Loucy (cell line): Measurements from ENCODE around the gene GYG1.

Experiments
- H2AFZ ChIP-seq: fragments of 200-600 bp; sonication (generic); 2 replicates; pipeline ENCODE4 v1.6.0; 2016; ENCODE audit warnings: antibody characterized with exemption, mild to moderate bottlenecking, low read length, moderate library complexity
- H3F3A ChIP-seq: fragments of 200-600 bp; 2 replicates; pipeline ENCODE4 v1.6.0; 2016; ENCODE audit warnings: antibody characterized with exemption, low read depth, mild to moderate bottlenecking
- H3K27me3 ChIP-seq: fragments of 200-600 bp; sonication (generic); 2 replicates; pipeline ENCODE4 v1.6.1; 2014; ENCODE audit warnings: low read length, mild to moderate bottlenecking; ENCODE audit not compliant: insufficient read depth, poor library complexity, severe bottlenecking
- H3K36me3 ChIP-seq: fragments of 200-600 bp; sonication (generic); 2 replicates; pipeline ENCODE4 v1.6.1; 2016; ENCODE audit warnings: low read length; ENCODE audit not compliant: insufficient read depth
- H3K4me1 ChIP-seq: fragments of 200-600 bp; sonication (generic); 2 replicates; pipeline ENCODE4 v1.5.1; 2014; ENCODE audit warnings: low read length, mild to moderate bottlenecking; ENCODE audit not compliant: insufficient read depth, poor library complexity, severe bottlenecking
- H3K4me2 ChIP-seq: fragments of 200-600 bp; sonication (generic); 2 replicates; pipeline ENCODE4 v1.6.0; 2014; ENCODE audit warnings: antibody characterized with exemption, low read length, low read depth, mild to moderate bottlenecking; ENCODE audit not compliant: poor library complexity, severe bottlenecking
- H3K4me3 ChIP-seq: fragments of 200-600 bp; sonication (generic); 2 replicates; pipeline ENCODE4 v1.5.1; 2014; ENCODE audit warnings: low read length, mild to moderate bottlenecking, mixed read lengths; ENCODE audit not compliant: poor library complexity, severe bottlenecking
- H3K79me2 ChIP-seq: fragments of 200-600 bp; sonication (generic); 2 replicates; pipeline ENCODE4 v1.6.1; 2014; ENCODE audit warnings: low read length; ENCODE audit not compliant: insufficient read depth
- H3K9ac ChIP-seq: fragments of 200-600 bp; sonication (generic); 2 replicates; pipeline ENCODE4 v1.6.0; 2014; ENCODE audit warnings: mild to moderate bottlenecking, low read depth, low read length, moderate library complexity; ENCODE audit not compliant: poor library complexity, severe bottlenecking
- H3K9me2 ChIP-seq: fragments of 200-600 bp; sonication (generic); replicated peaks from 2 replicates; pipeline ENCODE4 v1.6.1; 2016; ENCODE audit warnings: low read depth, low read length, mixed read lengths
- H3K9me3 ChIP-seq: fragments of 200-600 bp; sonication (generic); 2 replicates; pipeline ENCODE4 v1.6.1; 2014; ENCODE audit warnings: mild to moderate bottlenecking, antibody characterized with exemption, low read length, low read depth; ENCODE audit not compliant: insufficient read depth
- H4K20me1 ChIP-seq: fragments of 200-600 bp; sonication (generic); 2 replicates; pipeline ENCODE4 v1.6.0; 2014; ENCODE audit warnings: antibody characterized with exemption, low read length, mild to moderate bottlenecking; ENCODE audit not compliant: insufficient read depth, poor library complexity, severe bottlenecking
- CTCF ChIP-seq: fragments of 200-600 bp; sonication (generic); conservative IDR thresholded peaks from 2 replicates; pipeline ENCODE4 v1.5.1; 2014; ENCODE audit warnings: mild to moderate bottlenecking, antibody characterized with exemption, low read length
- EZH2phosphoT487 ChIP-seq: fragments of 200-600 bp; IDR thresholded peaks from 2 replicates; pipeline ENCODE4 v1.6.1; 2018; ENCODE audit warnings: antibody characterized with exemption, mild to moderate bottlenecking, moderate library complexity, borderline replicate concordance

The GYG1 gene

GRCh38 chr3:149058198-149058597 lies 66.9 kb downstream of the GYG1 start:
- H3K9me3 ChIP-seq, result peaks cover 4% of the 10 kb centered on the region; the same call in 1 of the 2 replicates
- H3K79me2 ChIP-seq, result no peaks in the 10 kb centered on the region
- no peak overlapping the region for H2AFZ ChIP-seq
- no peak for TF ChIP-seq CTCF
- no peak for TF ChIP-seq EZH2phosphoT487
- H3K4me2 ChIP-seq, result no peak overlapping the region
- H3K4me3 ChIP-seq, result no peak overlapping the region
- H3K9ac ChIP-seq, result no peak overlapping the region
- H4K20me1 ChIP-seq, result no peaks in the 10 kb centered on the region
- peaks cover 93% of the 10 kb centered on the region for H3K36me3 ChIP-seq
- no peaks in the 10 kb centered on the region for H3F3A ChIP-seq
- H3K27me3 ChIP-seq, result no peaks in the 10 kb centered on the region
- H3K4me1 ChIP-seq, result no peaks in the 10 kb centered on the region
- H3K9me2 ChIP-seq, result no peaks in the 10 kb centered on the region

GRCh38 chr3:149058602-149059001 lies 67.3 kb downstream of the GYG1 start:
- H3K9me3 ChIP-seq, result no peaks in the 10 kb centered on the region
- no peaks in the 10 kb centered on the region for H3F3A ChIP-seq
- no peaks in the 10 kb centered on the region for H3K4me1 ChIP-seq
- H3K9me2 ChIP-seq, result no peaks in the 10 kb centered on the region
- H3K79me2 ChIP-seq, result no peaks in the 10 kb centered on the region
- H3K9ac ChIP-seq, result no peak overlapping the region
- peaks cover 93% of the 10 kb centered on the region for H3K36me3 ChIP-seq
- no peak overlapping the region for H2AFZ ChIP-seq
- no peaks in the 10 kb centered on the region for H4K20me1 ChIP-seq
- no peak overlapping the region for H3K4me2 ChIP-seq
- H3K27me3 ChIP-seq, result no peaks in the 10 kb centered on the region
- no peak overlapping the region for H3K4me3 ChIP-seq
- TF ChIP-seq CTCF (no peak), EZH2phosphoT487 (no peak)

- Histone ChIP-seq H3K79me2 (no peaks in the 10 kb centered on the region), H3K9me3 (no peaks in the 10 kb centered on the region), H3K27me3 (no peaks in the 10 kb centered on the region), H3K9me2 (no peaks in the 10 kb centered on the region), H4K20me1 (no peaks in the 10 kb centered on the region), H3F3A (no peaks in the 10 kb centered on the region), H2AFZ (no peak overlapping the region), H3K4me1 (no peaks in the 10 kb centered on the region), H3K4me3 (no peak overlapping the region), H3K9ac (no peak overlapping the region), H3K4me2 (no peak overlapping the region), H3K36me3 (peaks cover 84% of the 10 kb centered on the region)
- TF ChIP-seq CTCF, result no peak
- TF ChIP-seq EZH2phosphoT487, result no peak
Measured at GRCh38 chr3:149061776-149062175, 70.4 kb downstream of the GYG1 start.
